H1 (cell line): ENCODE data around the gene ACE. TPM values are rescaled to one million over a fixed set of nuclear protein-coding genes. Genes with fewer than 3 reads are reported as not detected.

Source experiments
- CTCF ChIA-PET: fragments of 300-600 bp; sonication (Branson Sonifier 250); formaldehyde crosslinking; loops from one replicate; lab custom pipeline; 2021; ENCODE audit not compliant: partially characterized antibody; lab: Charles Lee
- POLR2A ChIA-PET: fragments of 300-600 bp; sonication (Branson Sonifier 250); formaldehyde crosslinking; loops from one replicate; lab custom pipeline; 2021; ENCODE audit warnings: inconsistent platforms; ENCODE audit not compliant: partially characterized antibody; lab: Charles Lee
- DNase-seq, 2 experiments: peaks; one replicate each; pipeline versions ENCODE4 v3.0.0 to v3.0.0-alpha.2; 2010 to 2022; ENCODE audit warnings: low spot score in 2 of 2, low read depth in 1 of 2, mixed read lengths in 1 of 2
- FAIRE-seq: peaks from 2 replicates; lab custom pipeline; 2011; peaks lifted over from hg19 to GRCh38; lab: Jason Lieb, UNC
- H2AFZ ChIP-seq: 2 replicates; pipeline ENCODE4 v1.8.1; 2012; ENCODE audit warnings: low read length, inconsistent platforms
- H2AK5ac ChIP-seq: 2 replicates; pipeline ENCODE4 v1.6.1; 2013; ENCODE audit warnings: low read depth, low read length
- H2BK120ac ChIP-seq: replicated peaks from 2 replicates; pipeline ENCODE3; 2013; ENCODE audit warnings: low read depth, low read length, inconsistent platforms
- H2BK12ac ChIP-seq: 2 replicates; pipeline ENCODE4 v1.6.1; 2013; ENCODE audit warnings: low read depth, low read length
- H2BK15ac ChIP-seq: 2 replicates; pipeline ENCODE4 v1.6.1; 2013; ENCODE audit warnings: low read length
- H2BK20ac ChIP-seq: 2 replicates; pipeline ENCODE4 v1.6.1; 2013; ENCODE audit warnings: low read length
- H2BK5ac ChIP-seq: 2 replicates; pipeline ENCODE4 v1.6.1; 2013; ENCODE audit warnings: low read depth, low read length
- H3K14ac ChIP-seq: 2 replicates; pipeline ENCODE4 v1.6.1; 2013; ENCODE audit warnings: inconsistent platforms; ENCODE audit not compliant: insufficient read length
- H3K18ac ChIP-seq: 2 replicates; pipeline ENCODE4 v1.6.1; 2013; ENCODE audit warnings: low read length; ENCODE audit errors: extremely low read depth
- H3K23ac ChIP-seq: 2 replicates; pipeline ENCODE4 v1.6.1; 2013; ENCODE audit warnings: inconsistent platforms; ENCODE audit not compliant: insufficient read length
- H3K23me2 ChIP-seq: 2 replicates; pipeline ENCODE4 v1.6.1; 2013; ENCODE audit warnings: low read depth, low read length
- H3K27ac ChIP-seq: 2 replicates; pipeline ENCODE4 v1.6.1; 2011; ENCODE audit warnings: low read depth, low read length, inconsistent platforms
- H3K27me3 ChIP-seq, 4 experiments: replicated peaks in 1 of 4; 1 replicate in 1 of 4; 2 replicates in 3 of 4; pipeline versions ENCODE4 v1.6.1 to v1.8.1; 2011 to 2013; ENCODE audit warnings: low read length in 3 of 4, mild to moderate bottlenecking in 3 of 4, inconsistent platforms in 2 of 4, mixed read lengths in 2 of 4, moderate library complexity in 1 of 4; ENCODE audit not compliant: control insufficient read depth in 3 of 4, insufficient read depth in 3 of 4; ENCODE audit errors: extremely low read depth in 1 of 4
- H3K36me3 ChIP-seq, 4 experiments: 2 replicates each; pipeline versions ENCODE4 v1.6.1 to v1.8.1; 2011 to 2013; ENCODE audit warnings: mild to moderate bottlenecking in 4 of 4, low read length in 3 of 4, moderate library complexity in 2 of 4, control low read depth in 1 of 4, inconsistent platforms in 1 of 4; ENCODE audit not compliant: insufficient read depth in 4 of 4, control insufficient read depth in 2 of 4
- H3K4ac ChIP-seq: replicated peaks from 2 replicates; pipeline ENCODE3; 2013; ENCODE audit warnings: low read length, low read depth, mixed read lengths, inconsistent platforms; ENCODE audit not compliant: insufficient read length
- H3K4me1 ChIP-seq, 4 experiments: replicated peaks in 1 of 4; 1 replicate in 1 of 4; 2 replicates in 3 of 4; pipeline versions ENCODE4 v1.6.1 to v1.8.1; 2011 to 2013; ENCODE audit warnings: low read length in 3 of 4, inconsistent platforms in 2 of 4, mixed read lengths in 1 of 4; ENCODE audit not compliant: insufficient read depth in 4 of 4, control insufficient read depth in 3 of 4
- H3K4me2 ChIP-seq, 2 experiments: 2 replicates each; pipeline versions ENCODE4 v1.6.1 to v1.8.1; 2011 to 2013; ENCODE audit warnings: low read depth in 2 of 2, low read length in 2 of 2, control low read depth in 1 of 2, inconsistent platforms in 1 of 2, mild to moderate bottlenecking in 1 of 2; ENCODE audit not compliant: insufficient read depth in 1 of 2
- H3K4me3 ChIP-seq, 4 experiments: fragments of 200-600, 300-600 bp in 1 of 4; sonication (generic), shearing (Covaris generic), sonication (Bioruptor Twin) in 1 of 4; 2 replicates each; pipeline versions ENCODE4 v1.5.1 to v1.8.1; 2011 to 2016; ENCODE audit warnings: low read length in 4 of 4, low read depth in 3 of 4, control low read depth in 2 of 4, inconsistent platforms in 2 of 4, mild to moderate bottlenecking in 2 of 4, mixed read lengths in 1 of 4, moderate library complexity in 1 of 4; ENCODE audit not compliant: insufficient read depth in 2 of 4; ENCODE audit errors: extremely low read depth in 1 of 4
- H3K56ac ChIP-seq: replicated peaks from 2 replicates; pipeline ENCODE3; 2013; ENCODE audit warnings: low read depth, mild to moderate bottlenecking, mixed read lengths, low read length, inconsistent platforms; ENCODE audit not compliant: insufficient read length
- H3K79me1 ChIP-seq: 2 replicates; pipeline ENCODE4 v1.6.1; 2013; ENCODE audit warnings: low read depth, low read length, control low read depth
- H3K79me2 ChIP-seq, 2 experiments: 2 replicates each; pipeline versions ENCODE4 v1.6.1 to v1.8.1; 2012 to 2013; ENCODE audit warnings: low read length in 2 of 2, mild to moderate bottlenecking in 2 of 2, inconsistent platforms in 1 of 2; ENCODE audit not compliant: insufficient read depth in 2 of 2, control insufficient read depth in 1 of 2
- H3K9ac ChIP-seq, 4 experiments: replicated peaks in 1 of 4; 1 replicate in 1 of 4; 2 replicates in 3 of 4; pipeline versions ENCODE4 v1.6.1 to v1.8.1; 2011 to 2013; ENCODE audit warnings: low read depth in 3 of 4, low read length in 3 of 4, control low read depth in 2 of 4, mild to moderate bottlenecking in 2 of 4, moderate library complexity in 2 of 4, inconsistent platforms in 1 of 4; ENCODE audit errors: extremely low read depth in 1 of 4
- H3K9me3 ChIP-seq, 2 experiments: 2 replicates each; pipeline versions ENCODE4 v1.6.1 to v1.8.1; 2012 to 2013; ENCODE audit warnings: mild to moderate bottlenecking in 2 of 2, moderate library complexity in 2 of 2, control low read depth in 1 of 2, inconsistent platforms in 1 of 2, low read depth in 1 of 2, low read length in 1 of 2, mixed read lengths in 1 of 2; ENCODE audit not compliant: insufficient read depth in 2 of 2
- H4K20me1 ChIP-seq, 2 experiments: replicated peaks in 1 of 2; 2 replicates each; pipeline versions ENCODE3 to v1.8.1; 2011 to 2013; ENCODE audit warnings: inconsistent platforms in 2 of 2, low read length in 2 of 2, mild to moderate bottlenecking in 1 of 2; ENCODE audit not compliant: insufficient read depth in 2 of 2, control insufficient read depth in 1 of 2
- H4K5ac ChIP-seq: 2 replicates; pipeline ENCODE4 v1.6.1; 2013; ENCODE audit warnings: low read length, low read depth, mixed read lengths, inconsistent platforms; ENCODE audit not compliant: insufficient read length
- H4K8ac ChIP-seq: 2 replicates; pipeline ENCODE4 v1.8.0; 2013; ENCODE audit warnings: mild to moderate bottlenecking, moderate library complexity, low read length, inconsistent platforms; ENCODE audit not compliant: insufficient read depth; ENCODE audit errors: extremely low read depth
- H4K91ac ChIP-seq: replicated peaks from 2 replicates; pipeline ENCODE3; 2013; ENCODE audit warnings: low read length, mixed read lengths, inconsistent platforms; ENCODE audit not compliant: insufficient read length
- WGBS, 2 experiments: shearing (Covaris generic) in 1 of 2; methylation state at CpG; one replicate each; pipeline versions ENCODE4 v1.1.6 to v1.1.7; 2013 to 2015; ENCODE audit warnings: low lambda C conversion rate in 2 of 2, mixed read lengths in 2 of 2, inconsistent platforms in 1 of 2, low coverage in 1 of 2, missing lambda C conversion rate in 1 of 2; ENCODE audit not compliant: insufficient replicate concordance in 2 of 2, insufficient coverage in 1 of 2, insufficient read length in 1 of 2; ENCODE audit errors: extremely low coverage in 1 of 2, missing lambda C conversion rate in 1 of 2; 5-methylcytosine and 5-hydroxymethylcytosine counted together
- polyA plus RNA-seq, 7 experiments: library from polyadenylated mRNA; depleted of rRNA in 3 of 7; stranded (reverse) in 5 of 7; unstranded in 2 of 7; fragments of >200 nt in 5 of 7; fragments of 200-250 nt in 2 of 7; gene quantifications; 1 replicate in 5 of 7; 2 replicates in 1 of 7; 4 replicates in 1 of 7; pipeline versions ENCODE4 v1.2.1 to v1.2.3, GENCODE V29; 2011 to 2013; ENCODE audit warnings: missing spikeins in 2 of 7, mixed read lengths in 2 of 7
- total RNA-seq: library from RNA; stranded (reverse); fragmentation: NEBNext Ultra II Directional; extraction: Animal tissue kit (Norgen Biotek cat#: 25700); gene quantifications from 2 replicates; pipeline ENCODE4 v1.2.1, GENCODE V29; 2021

The ACE gene
- total and polyA plus RNA-seq, 2 of the 8 experiments (the other 6 are each of a cell fraction or from before 2014, with no cell fraction given): 2.5 to 5.5 TPM

DNA sequence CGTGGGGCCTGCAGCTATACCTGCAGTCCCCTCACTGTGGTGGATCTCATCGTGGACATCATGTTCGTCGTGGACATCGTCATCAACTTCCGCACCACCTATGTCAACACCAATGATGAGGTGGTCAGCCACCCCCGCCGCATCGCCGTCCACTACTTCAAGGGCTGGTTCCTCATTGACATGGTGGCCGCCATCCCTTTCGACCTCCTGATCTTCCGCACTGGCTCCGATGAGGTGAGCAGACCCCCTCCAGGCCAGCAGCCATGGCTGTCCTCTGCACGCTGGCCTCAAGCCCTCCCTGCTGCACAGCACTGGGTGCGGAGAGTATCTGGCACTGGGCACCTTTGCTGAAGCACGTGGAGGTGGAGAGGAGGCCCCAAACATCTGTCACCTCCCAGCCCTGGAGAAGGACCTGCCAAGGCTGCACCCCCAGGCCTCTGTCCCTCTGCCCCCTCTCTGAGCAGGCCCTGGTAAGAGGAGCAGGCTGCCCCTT, 57.3 kb downstream of the ACE start:
- Histone ChIP-seq H2BK120ac (no peak overlapping the region), H2BK20ac (no peak overlapping the region), H3K14ac (no peak overlapping the region), H4K91ac (no peak overlapping the region), H2AK5ac (no peak overlapping the region), H4K8ac (no peak overlapping the region), H2BK12ac (no peak overlapping the region), H3K27me3 (peaks cover 0 to 17% (median 11%) of the 10 kb centered on the region in 4 experiments; a peak in 5 of 7 replicates), H3K23ac (no peak overlapping the region), H3K27ac (no peak overlapping the region), H3K4ac (no peak overlapping the region), H3K36me3 (no peaks in the 10 kb centered on the region), H3K9ac (no peak overlapping the region), H3K9me3 (no peaks in the 10 kb centered on the region), H3K23me2 (peaks cover 7% of the 10 kb centered on the region; the same call in 1 of the 2 replicates), H3K4me2 (no peak overlapping the region), H2AFZ (no peak overlapping the region), H3K18ac (no peak overlapping the region), H4K5ac (no peak overlapping the region), H4K20me1 (no peaks in the 10 kb centered on the region), H3K56ac (no peak overlapping the region), H2BK5ac (no peak overlapping the region), H3K79me2 (no peaks in the 10 kb centered on the region), H3K79me1 (no peaks in the 10 kb centered on the region), H2BK15ac (no peak overlapping the region), H3K4me3 (no peak overlapping the region), H3K4me1 (peaks cover 0 to 12% (median 3%) of the 10 kb centered on the region in 4 experiments; a peak in 5 of 7 replicates)
- FAIRE-seq (no peak), DNase-seq (no peak)
- CTCF ChIA-PET: interaction anchor here (0.9 to 1.0 kb wide), 2 partner anchors 9 to 108 kb away, joined by 3 to 4 read pairs; no protein-coding TSS in a partner anchor
- WGBS, 2 experiments: 91% methylated on average over 13 of the region's 17 CpGs; no CpG with 5 or more reads in 1 of the 2 experiments
- POLR2A ChIA-PET: no interaction called here
